Esophagus squamous epithelium (tissue), 4 donors: ENCODE measurements around the gene CDK2.
"Not testable (repeated sequence)": the region's sequence is repeated elsewhere in the genome, so short reads cannot be mapped to it uniquely, and the experiment has no call there.

Source experiments
- POLR2A ChIP-seq, 4 donors: fragments of 450-650 bp; IDR thresholded peaks; one replicate each; pipeline ENCODE4 v1.6.1; 2017; ENCODE audit warnings: antibody characterized with exemption in 4 of 4, mild to moderate bottlenecking in 4 of 4, moderate library complexity in 3 of 4
- TF ChIP-seq, protein P1 (sequence below), 6 experiments: fragments of 450-650 bp in 4 of 6; fragments of 200-600 bp in 2 of 6; sonication (generic) in 2 of 6; IDR thresholded peaks; one replicate each; pipeline ENCODE4 v1.5.1; 2016 to 2019; ENCODE audit warnings: antibody characterized with exemption in 6 of 6, mild to moderate bottlenecking in 4 of 6, moderate library complexity in 4 of 6

DNA sequence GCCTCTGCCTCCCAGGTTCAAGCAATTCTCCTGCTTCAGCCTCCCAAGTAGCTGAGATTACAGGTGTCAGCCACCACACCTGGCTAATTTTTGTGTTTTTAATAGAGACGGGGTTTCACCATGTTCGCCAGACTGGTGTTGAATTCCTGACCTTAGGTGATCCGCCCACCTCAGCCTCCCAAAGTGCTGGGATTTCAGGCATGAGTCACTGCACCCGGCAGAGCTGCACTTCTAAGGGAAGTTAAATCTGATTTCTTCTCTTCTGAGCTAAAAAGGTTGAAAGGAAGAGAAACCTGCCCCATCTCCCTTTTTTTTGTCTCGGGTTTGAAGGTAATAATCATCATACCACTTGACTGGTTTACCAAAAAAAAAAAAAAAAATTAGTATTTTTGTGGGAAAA, 15.3 kb downstream of the CDK2 start:
- TF ChIP-seq, protein P1, sequence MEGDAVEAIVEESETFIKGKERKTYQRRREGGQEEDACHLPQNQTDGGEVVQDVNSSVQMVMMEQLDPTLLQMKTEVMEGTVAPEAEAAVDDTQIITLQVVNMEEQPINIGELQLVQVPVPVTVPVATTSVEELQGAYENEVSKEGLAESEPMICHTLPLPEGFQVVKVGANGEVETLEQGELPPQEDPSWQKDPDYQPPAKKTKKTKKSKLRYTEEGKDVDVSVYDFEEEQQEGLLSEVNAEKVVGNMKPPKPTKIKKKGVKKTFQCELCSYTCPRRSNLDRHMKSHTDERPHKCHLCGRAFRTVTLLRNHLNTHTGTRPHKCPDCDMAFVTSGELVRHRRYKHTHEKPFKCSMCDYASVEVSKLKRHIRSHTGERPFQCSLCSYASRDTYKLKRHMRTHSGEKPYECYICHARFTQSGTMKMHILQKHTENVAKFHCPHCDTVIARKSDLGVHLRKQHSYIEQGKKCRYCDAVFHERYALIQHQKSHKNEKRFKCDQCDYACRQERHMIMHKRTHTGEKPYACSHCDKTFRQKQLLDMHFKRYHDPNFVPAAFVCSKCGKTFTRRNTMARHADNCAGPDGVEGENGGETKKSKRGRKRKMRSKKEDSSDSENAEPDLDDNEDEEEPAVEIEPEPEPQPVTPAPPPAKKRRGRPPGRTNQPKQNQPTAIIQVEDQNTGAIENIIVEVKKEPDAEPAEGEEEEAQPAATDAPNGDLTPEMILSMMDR (IDR thresholded peaks at IDR 0.05) = not testable (repeated sequence)
- not testable (repeated sequence) for TF ChIP-seq POLR2A (IDR thresholded peaks at IDR 0.05)
